Activated T-cell treated with anti-CD3 and anti-CD28 coated beads, Interleukin-2, amount 50 U/mL, for 72 hours (primary cell): ENCODE results near the gene SRD5A1. TPM values are rescaled to one million over a fixed set of nuclear protein-coding genes. Genes with fewer than 3 reads are reported as not detected.
"Not testable (repeated sequence)": the region's sequence is repeated elsewhere in the genome, so short reads cannot be mapped to it uniquely, and the experiment has no call there.

Source experiments
- ATAC-seq, 2 donors: fragments of 150-1000 bp; cut with Tn5 transposase; replicated peaks in 1 of 2; 2 replicates each; pipeline ENCODE4 v1.10.0; 2021; ENCODE audit warnings: moderate library complexity in 2 of 2, mild to moderate bottlenecking in 1 of 2
- DNase-seq, 2 donors: peaks; one replicate each; pipeline ENCODE4 v3.0.0; 2021 to 2022; ENCODE audit warnings: mixed read lengths in 1 of 2
- H3K27ac Mint-ChIP-seq: one replicate; pipeline ENCODE4 v1.8.0; 2022; ENCODE audit warnings: mild to moderate bottlenecking, moderate library complexity, mixed read lengths
- H3K27me3 Mint-ChIP-seq: one replicate; pipeline ENCODE4 v1.8.0; 2022; ENCODE audit warnings: low read depth, mixed read lengths
- H3K36me3 Mint-ChIP-seq, 2 donors: one replicate each; pipeline ENCODE4 v1.8.0; 2022; ENCODE audit warnings: mixed read lengths in 2 of 2, mild to moderate bottlenecking in 1 of 2; ENCODE audit not compliant: insufficient read depth in 2 of 2
- H3K4me1 Mint-ChIP-seq: one replicate; pipeline ENCODE4 v1.8.0; 2022; ENCODE audit warnings: low read depth, mixed read lengths
- H3K4me3 Mint-ChIP-seq, 2 donors: one replicate each; pipeline ENCODE4 v1.8.0; 2022; ENCODE audit warnings: mild to moderate bottlenecking in 2 of 2, mixed read lengths in 2 of 2, moderate library complexity in 2 of 2
- H3K9me3 Mint-ChIP-seq, 2 donors: one replicate each; pipeline ENCODE4 v1.8.0; 2022; ENCODE audit warnings: mixed read lengths in 2 of 2
- total RNA-seq, 2 donors: library from RNA; stranded (reverse); gene quantifications; one replicate each; pipeline ENCODE4 v1.2.3, GENCODE V29; 2022

Gene SRD5A1
- total RNA-seq, 2 donors from 2014 or later: 16.4 to 22.8 TPM

GRCh38 chr5:6637022-6637421 is 3.8 kb downstream of the SRD5A1 start:
- ATAC-seq (no peak), DNase-seq (no peak)
- peaks cover 5% of the 10 kb centered on the region for H3K4me1 Mint-ChIP-seq
- no peaks in the 10 kb centered on the region for H3K9me3 Mint-ChIP-seq
- no peaks in the 10 kb centered on the region for H3K27me3 Mint-ChIP-seq
- peaks cover 6 to 10% of the 10 kb centered on the region in 2 donors for H3K36me3 Mint-ChIP-seq
- H3K4me3 Mint-ChIP-seq: no peak overlapping the region
- H3K27ac Mint-ChIP-seq: no peak overlapping the region

- H3K27me3 Mint-ChIP-seq: no peaks in the 10 kb centered on the region
Observed at GRCh38 chr5:6637590-6637989, 4.3 kb downstream of the SRD5A1 start.

DNA sequence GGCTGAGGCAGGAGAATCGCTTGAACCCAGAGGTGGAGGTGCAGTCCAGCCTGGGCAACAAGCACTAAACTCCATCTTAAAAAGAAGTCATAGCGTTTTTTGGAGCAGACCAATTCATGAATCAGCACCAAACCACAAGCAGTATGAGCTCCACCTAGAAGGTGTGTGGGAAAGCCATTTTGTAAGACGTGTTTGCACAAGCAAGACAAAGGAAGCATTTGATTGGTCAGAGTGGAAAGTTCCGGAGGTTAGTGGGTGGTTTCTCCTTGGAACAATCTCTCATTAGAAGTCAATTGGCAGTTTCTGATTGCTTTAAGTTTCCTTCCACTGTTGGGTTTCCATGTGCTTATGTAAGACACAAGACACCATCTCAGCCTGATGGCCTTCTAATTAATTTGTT is 5.0 kb downstream of the SRD5A1 start:
- Mint-ChIP-seq H3K4me1 (peaks cover 5% of the 10 kb centered on the region), H3K36me3 (peaks cover 1 to 4% of the 10 kb centered on the region in 2 donors), H3K27me3 (no peaks in the 10 kb centered on the region), H3K27ac (no peak overlapping the region), H3K4me3 (no peak overlapping the region), H3K9me3 (no peaks in the 10 kb centered on the region)
- ATAC-seq (no peak), DNase-seq (no peak)

More at GRCh38 chr5:6637590-6637989, 4.3 kb downstream of the SRD5A1 start:
- DNase-seq: no peak
- peaks cover 5% of the 10 kb centered on the region for H3K4me1 Mint-ChIP-seq
- no peaks in the 10 kb centered on the region for H3K9me3 Mint-ChIP-seq
- H3K36me3 Mint-ChIP-seq: peaks cover 3 to 6% of the 10 kb centered on the region in 2 donors
- no peak for ATAC-seq
- H3K27ac Mint-ChIP-seq: no peak overlapping the region
- H3K4me3 Mint-ChIP-seq: no peak overlapping the region

GRCh38 chr5:6642655-6643054 is 9.4 kb downstream of the SRD5A1 start:
- no peak for DNase-seq
- Mint-ChIP-seq H3K27me3 (no peaks in the 10 kb centered on the region), H3K27ac (no peak overlapping the region), H3K9me3 (no peaks in the 10 kb centered on the region), H3K4me1 (peaks cover 6% of the 10 kb centered on the region), H3K36me3 (peaks cover 3 to 4% of the 10 kb centered on the region in 2 donors), H3K4me3 (no peak overlapping the region)
- no peak for ATAC-seq

DNA sequence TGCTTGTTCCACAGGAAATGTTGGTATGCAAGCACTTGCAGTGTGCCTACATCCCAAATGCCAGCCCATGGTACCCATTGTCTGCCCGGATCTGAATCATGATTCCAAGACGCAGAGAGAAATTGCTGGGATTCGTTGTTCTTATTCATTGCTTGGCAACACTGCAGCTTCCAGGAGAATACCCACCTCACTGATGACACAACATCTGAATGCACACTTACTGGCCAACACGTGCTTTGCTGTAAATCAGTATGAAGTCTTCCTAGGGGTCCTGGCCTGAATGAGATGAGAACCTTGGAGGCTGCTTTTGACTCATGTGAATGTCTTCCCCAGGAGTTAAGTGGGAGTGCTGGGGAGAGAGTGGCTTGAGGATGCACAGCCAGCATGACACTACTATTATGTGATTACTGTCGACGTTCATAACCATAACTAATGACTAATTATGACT is 11.6 kb downstream of the SRD5A1 start:
- ATAC-seq: no peak
- Mint-ChIP-seq H3K4me3 (no peak overlapping the region), H3K9me3 (no peaks in the 10 kb centered on the region), H3K4me1 (peaks cover 6% of the 10 kb centered on the region), H3K27ac (no peak overlapping the region), H3K36me3 (peaks cover 3 to 6% of the 10 kb centered on the region in 2 donors), H3K27me3 (no peaks in the 10 kb centered on the region)
- DNase-seq: no peak

DNA sequence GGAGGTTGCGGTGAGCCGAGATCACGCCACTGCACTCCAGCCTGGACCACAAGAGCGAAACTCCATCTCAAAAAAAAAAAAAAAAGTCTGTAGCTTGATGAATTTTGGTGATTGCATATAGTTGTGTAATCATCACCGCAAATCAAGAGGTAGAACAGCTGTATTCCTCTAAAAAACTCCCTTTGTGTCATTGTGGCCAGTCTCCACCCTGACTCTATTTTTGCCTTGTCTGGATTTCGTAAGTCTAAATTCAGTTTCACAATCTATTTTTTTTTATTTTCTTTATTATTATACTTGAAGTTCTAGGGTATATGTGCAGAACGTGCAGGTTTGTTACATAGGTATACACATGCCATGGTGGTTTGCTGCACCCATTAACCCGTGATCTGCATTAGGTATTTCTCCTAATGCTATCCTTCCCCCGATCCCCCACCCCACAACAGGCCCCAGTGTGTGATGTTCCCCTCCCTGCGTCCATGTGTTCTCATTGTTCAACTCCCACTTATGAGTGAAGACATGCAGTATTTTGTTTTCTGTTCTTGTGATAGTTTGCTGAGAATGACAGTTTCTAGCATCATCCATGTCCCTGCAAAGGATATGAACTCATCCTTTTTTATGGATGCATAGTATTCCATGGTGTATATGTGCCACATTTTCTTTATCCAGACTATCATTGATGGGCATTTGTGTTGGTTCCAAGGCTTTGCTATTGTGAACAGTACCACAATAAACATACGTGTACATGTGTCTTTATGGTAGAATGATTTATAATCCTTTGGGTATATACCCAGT is 12.5 kb downstream of the SRD5A1 start:
- not testable (repeated sequence) for H3K9me3 Mint-ChIP-seq, H3K36me3 Mint-ChIP-seq, H3K27me3 Mint-ChIP-seq, H3K27ac Mint-ChIP-seq, H3K4me1 Mint-ChIP-seq, H3K4me3 Mint-ChIP-seq, DNase-seq, ATAC-seq

DNA sequence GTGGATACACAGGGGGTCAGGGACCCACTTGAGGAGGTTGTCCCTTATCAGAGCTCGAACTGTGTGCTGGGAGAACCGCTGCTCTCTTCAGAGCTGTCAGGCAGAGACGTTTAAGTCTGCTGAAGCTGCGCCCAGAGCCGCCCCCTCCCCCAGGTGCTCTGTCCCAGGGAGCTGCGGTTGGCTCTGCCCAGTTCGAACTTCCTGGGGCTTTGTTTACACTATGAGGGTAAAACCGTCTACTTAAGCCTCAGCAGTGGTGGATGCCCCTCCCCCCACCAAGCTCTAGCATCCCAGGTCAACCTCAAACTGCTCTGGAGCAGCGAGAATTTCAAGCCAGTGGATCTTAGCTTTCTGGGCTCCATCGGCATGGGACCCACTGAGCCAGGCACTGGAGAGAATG is 15.9 kb downstream of the SRD5A1 start:
- Mint-ChIP-seq H3K36me3 (peaks cover 6 to 13% of the 10 kb centered on the region in 2 donors), H3K4me3 (no peak overlapping the region), H3K27me3 (no peaks in the 10 kb centered on the region), H3K27ac (no peak overlapping the region), H3K4me1 (peaks cover 6% of the 10 kb centered on the region), H3K9me3 (peaks cover 0 to 2% of the 10 kb centered on the region in 2 donors)
- DNase-seq: no peak
- no peak for ATAC-seq

GRCh38 chr5:6649681-6650080 is 16.4 kb downstream of the SRD5A1 start:
- Mint-ChIP-seq H3K4me1 (peaks cover 6% of the 10 kb centered on the region), H3K4me3 (no peak overlapping the region), H3K27ac (no peak overlapping the region), H3K36me3 (peaks cover 6 to 12% of the 10 kb centered on the region in 2 donors), H3K27me3 (no peaks in the 10 kb centered on the region), H3K9me3 (peaks cover 0 to 2% of the 10 kb centered on the region in 2 donors)
- ATAC-seq (no peak), DNase-seq (no peak)

DNA sequence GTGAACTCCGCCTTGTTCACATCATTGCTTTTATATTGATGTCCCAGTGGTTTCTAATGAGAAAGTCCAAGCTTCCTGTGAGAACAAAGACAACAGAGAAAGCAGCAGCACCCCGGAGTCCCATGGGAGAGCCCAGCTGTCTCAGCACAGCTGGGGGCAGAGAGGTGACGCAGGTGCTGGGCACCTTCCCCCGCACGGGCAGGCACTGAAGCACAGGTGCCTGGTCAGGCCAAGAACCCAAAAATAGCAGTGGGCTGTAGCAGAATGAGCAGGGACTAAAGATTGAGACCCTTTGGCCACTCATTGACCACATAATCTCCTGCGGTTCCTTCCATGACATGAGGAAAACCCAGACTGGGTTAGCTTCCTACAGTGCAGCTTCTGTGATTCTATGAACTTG is 18.8 kb downstream of the SRD5A1 start:
- Mint-ChIP-seq H3K36me3 (peaks cover 16 to 30% of the 10 kb centered on the region in 2 donors), H3K4me3 (no peak overlapping the region), H3K27ac (no peak overlapping the region), H3K27me3 (no peaks in the 10 kb centered on the region), H3K4me1 (peaks cover 2% of the 10 kb centered on the region), H3K9me3 (peaks cover 3 to 6% of the 10 kb centered on the region in 2 donors)
- ATAC-seq (no peak), DNase-seq (no peak)

GRCh38 chr5:6655432-6655831 is 22.2 kb downstream of the SRD5A1 start:
- ATAC-seq: no peak
- Mint-ChIP-seq H3K27ac (no peak overlapping the region), H3K27me3 (no peaks in the 10 kb centered on the region), H3K9me3 (peaks cover 4 to 7% of the 10 kb centered on the region in 2 donors), H3K4me3 (no peak overlapping the region), H3K36me3 (peaks cover 20 to 40% of the 10 kb centered on the region in 2 donors), H3K4me1 (peaks cover 9% of the 10 kb centered on the region)
- no peak for DNase-seq

DNA sequence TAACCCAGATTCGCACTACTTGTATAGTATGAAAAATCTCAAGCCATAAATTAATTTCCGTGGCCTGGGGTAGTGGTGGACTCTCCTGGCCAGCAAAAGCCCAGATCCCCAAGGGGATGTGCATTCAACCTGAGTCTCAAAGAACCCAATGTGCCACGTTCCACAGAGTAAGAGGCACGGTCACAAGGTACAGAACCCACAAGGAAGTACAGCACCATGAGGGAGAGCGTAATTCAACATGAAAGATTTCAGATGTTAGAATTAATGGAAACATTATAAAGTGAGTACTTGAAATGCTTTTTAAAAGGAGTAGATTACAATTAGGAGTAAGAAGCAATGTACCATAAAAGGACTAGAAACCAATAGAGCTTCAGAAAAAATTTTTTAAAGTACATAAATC is 23.4 kb downstream of the SRD5A1 start:
- Mint-ChIP-seq H3K27me3 (no peaks in the 10 kb centered on the region), H3K4me3 (no peak overlapping the region), H3K27ac (no peak overlapping the region), H3K9me3 (peaks cover 4 to 7% of the 10 kb centered on the region in 2 donors), H3K36me3 (peaks cover 20 to 40% of the 10 kb centered on the region in 2 donors), H3K4me1 (peaks cover 13% of the 10 kb centered on the region)
- no peak for DNase-seq
- no peak for ATAC-seq

- peak; percentile 77 to 84 for ATAC-seq
- no peak overlapping the region for H3K4me3 Mint-ChIP-seq
Observed at GRCh38 chr5:6659941-6660684, 26.9 kb downstream of the SRD5A1 start.

DNA sequence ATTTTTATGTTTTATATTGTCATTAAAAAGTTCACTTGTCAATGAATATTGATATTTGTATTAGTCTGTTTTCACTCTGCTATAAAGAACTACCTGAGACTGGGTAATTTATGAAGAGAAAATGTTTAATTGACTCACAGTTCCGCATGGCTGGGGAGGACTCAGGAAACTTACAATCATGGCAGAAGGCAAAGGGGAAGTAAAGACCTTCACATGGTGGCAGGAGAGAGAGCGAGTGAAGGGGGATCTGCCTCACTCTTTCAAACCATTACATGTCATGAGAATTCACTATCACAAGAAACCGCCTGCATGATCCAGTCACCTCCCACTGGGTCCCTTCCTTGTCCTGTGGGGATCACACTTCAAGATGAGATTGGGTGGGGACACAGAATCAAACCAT is 27.4 kb downstream of the SRD5A1 start:
- no peaks in the 10 kb centered on the region for H3K27me3 Mint-ChIP-seq
- H3K4me3 Mint-ChIP-seq: no peak overlapping the region
- ATAC-seq: no peak
- H3K36me3 Mint-ChIP-seq: peaks cover 14 to 28% of the 10 kb centered on the region in 2 donors
- peaks cover 13% of the 10 kb centered on the region for H3K4me1 Mint-ChIP-seq
- H3K9me3 Mint-ChIP-seq: peaks cover 4 to 7% of the 10 kb centered on the region in 2 donors
- peak overlapping the region; percentile 49 for H3K27ac Mint-ChIP-seq
- no peak for DNase-seq

More at GRCh38 chr5:6659941-6660684, 26.9 kb downstream of the SRD5A1 start:
- DNase-seq: peak; percentile 7 to 16
- Mint-ChIP-seq H3K27ac (peak overlapping the region; percentile 11), H3K36me3 (peaks cover 18 to 31% of the 10 kb centered on the region in 2 donors), H3K9me3 (peaks cover 4 to 7% of the 10 kb centered on the region in 2 donors), H3K4me1 (peaks cover 13% of the 10 kb centered on the region), H3K27me3 (no peaks in the 10 kb centered on the region)
